Breast epithelium (tissue), 3 donors: ENCODE results near the gene NINJ1.

ENCODE experiments used
- CTCF ChIP-seq, 3 donors: fragments of 450-650 bp; IDR thresholded peaks; one replicate each; pipeline ENCODE4 v1.5.1; 2016 to 2017; ENCODE audit warnings: antibody characterized with exemption in 3 of 3, mild to moderate bottlenecking in 3 of 3, moderate library complexity in 3 of 3
- POLR2AphosphoS5 ChIP-seq, 3 donors: sonication (generic); formaldehyde crosslinking; IDR thresholded peaks; one replicate each; pipeline ENCODE4 v1.6.1; 2017; ENCODE audit warnings: antibody characterized with exemption in 3 of 3

GRCh38 chr9:93090091-93090655, 43.9 kb downstream of the NINJ1 start:
- TF ChIP-seq CTCF (IDR thresholded peaks at IDR 0.05) (no peak), POLR2AphosphoS5 (IDR thresholded peaks at IDR 0.05) (no peak)
